Subcutaneous abdominal adipose tissue (tissue), 5 donors: ENCODE results near the gene AK8.

Experiments used
- H3K27ac ChIP-seq: one replicate; pipeline ENCODE4 v1.7.0; 2013; ENCODE audit warnings: low read depth, mild to moderate bottlenecking, inconsistent platforms, low read length, moderate library complexity
- H3K27me3 ChIP-seq, 5 donors: one replicate each; pipeline ENCODE4 v1.7.0; 2013; ENCODE audit warnings: low read length in 5 of 5, inconsistent platforms in 1 of 5; ENCODE audit not compliant: control insufficient read depth in 5 of 5, insufficient read depth in 4 of 5
- H3K36me3 ChIP-seq, 5 donors: one replicate each; pipeline ENCODE4 v1.7.0; 2013; ENCODE audit warnings: low read length in 5 of 5; ENCODE audit not compliant: control insufficient read depth in 5 of 5, insufficient read depth in 5 of 5
- H3K4me1 ChIP-seq, 5 donors: one replicate each; pipeline ENCODE4 v1.7.0; 2013; ENCODE audit warnings: low read length in 5 of 5, mild to moderate bottlenecking in 3 of 5, moderate library complexity in 1 of 5; ENCODE audit not compliant: control insufficient read depth in 5 of 5, insufficient read depth in 5 of 5
- H3K4me3 ChIP-seq, 5 donors: one replicate each; pipeline ENCODE4 v1.7.0; 2013; ENCODE audit warnings: low read length in 5 of 5, low read depth in 1 of 5
- H3K9ac ChIP-seq, 5 donors: one replicate each; pipeline ENCODE4 v1.7.0; 2013; ENCODE audit warnings: low read length in 5 of 5, mild to moderate bottlenecking in 4 of 5, moderate library complexity in 3 of 5
- H3K9me3 ChIP-seq, 5 donors: one replicate each; pipeline ENCODE4 v1.7.0; 2013; ENCODE audit warnings: low read length in 5 of 5; ENCODE audit not compliant: control insufficient read depth in 5 of 5
- donor health status: healthy.
- donor health status: healthy.
- donor health status: healthy.
- donor health status: healthy.
- donor health status: healthy.

Gene AK8

DNA sequence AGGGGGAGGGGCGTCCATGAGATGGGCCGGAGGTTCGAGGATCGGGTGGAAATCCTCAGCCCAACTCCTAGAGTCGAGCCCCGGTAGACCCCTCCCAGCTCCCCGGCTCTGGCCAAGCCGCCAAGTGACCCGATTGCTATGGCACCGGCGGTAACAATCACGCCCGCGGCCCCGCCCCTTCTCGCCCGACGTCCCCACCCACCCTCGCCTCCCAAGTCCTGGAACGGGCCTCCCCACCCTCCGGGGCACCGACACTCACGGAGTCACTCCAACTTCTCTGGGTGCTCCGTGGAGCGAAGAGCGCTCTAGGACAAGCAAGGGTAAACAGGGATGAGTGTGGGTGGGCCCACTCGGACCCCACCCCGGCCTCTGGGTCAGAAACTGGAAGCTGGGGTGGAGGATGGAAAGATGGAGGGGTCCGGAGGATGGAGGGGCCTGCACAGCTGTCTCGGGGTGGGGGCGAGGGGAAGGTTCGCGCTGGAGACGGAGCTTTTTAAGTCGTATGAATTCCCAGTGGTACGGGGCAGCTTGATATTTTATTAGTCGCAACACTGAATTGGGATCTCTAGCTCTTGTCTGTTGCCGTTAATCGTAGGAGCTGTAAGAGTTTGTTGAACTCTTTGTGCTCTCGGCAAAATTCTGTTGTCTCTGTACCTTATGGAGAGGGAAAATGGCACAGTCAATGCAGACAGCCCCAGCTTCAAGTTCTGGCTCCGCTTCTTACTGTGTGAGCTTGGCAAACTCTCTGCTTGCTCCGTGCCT, 792 bp upstream of the AK8 start, which contains the start of gene SPACA9:
TSS of gene SPACA9 (plus strand) at position 204 of the 762 bp plus-strand sequence. CDS start 5,050 bp downstream, outside the sequence.
- peak within 1 kb of the TSS in 4 of 5 donors; percentile 87 to 91 (median 90) for H3K9ac ChIP-seq
- H3K4me1 ChIP-seq = peaks cover 0 to 19% (median 14%) of the 10 kb centered on the region in 5 donors
- no peaks in the 10 kb centered on the region for H3K36me3 ChIP-seq
- H3K27me3 ChIP-seq = no peaks in the 10 kb centered on the region
- H3K4me3 ChIP-seq = peak within 1 kb of the TSS; percentile 84 to 94 (median 91)
- H3K27ac ChIP-seq = peak within 1 kb of the TSS; percentile 71
- no peaks in the 10 kb centered on the region for H3K9me3 ChIP-seq

DNA sequence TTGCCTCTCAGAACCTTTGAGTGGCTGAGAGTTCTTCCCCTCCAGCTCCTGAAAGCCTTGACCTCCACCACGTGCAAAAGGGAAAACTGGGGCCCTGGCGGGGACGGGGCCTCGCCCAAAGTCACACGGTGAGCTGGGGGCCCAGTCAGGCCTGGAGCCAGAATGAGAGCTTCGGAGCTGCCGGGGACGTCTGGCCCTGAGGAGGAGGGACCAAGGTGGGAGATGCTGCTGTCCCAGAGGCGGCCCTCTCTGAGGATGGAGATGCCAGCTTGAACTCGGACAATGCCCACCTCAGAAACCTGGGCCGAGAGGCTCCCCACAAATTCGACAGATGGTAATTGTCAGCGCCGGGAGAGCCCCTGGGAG, 643 bp downstream of the AK8 start:
- Histone ChIP-seq H3K9ac (peak overlapping the region in 4 of 5 donors; percentile 87 to 91 (median 90)), H3K27me3 (no peaks in the 10 kb centered on the region), H3K4me3 (peak overlapping the region in 4 of 5 donors; percentile 90 to 94 (median 92)), H3K9me3 (no peaks in the 10 kb centered on the region), H3K36me3 (no peaks in the 10 kb centered on the region), H3K27ac (no peak overlapping the region), H3K4me1 (peaks cover 0 to 19% (median 14%) of the 10 kb centered on the region in 5 donors)

DNA sequence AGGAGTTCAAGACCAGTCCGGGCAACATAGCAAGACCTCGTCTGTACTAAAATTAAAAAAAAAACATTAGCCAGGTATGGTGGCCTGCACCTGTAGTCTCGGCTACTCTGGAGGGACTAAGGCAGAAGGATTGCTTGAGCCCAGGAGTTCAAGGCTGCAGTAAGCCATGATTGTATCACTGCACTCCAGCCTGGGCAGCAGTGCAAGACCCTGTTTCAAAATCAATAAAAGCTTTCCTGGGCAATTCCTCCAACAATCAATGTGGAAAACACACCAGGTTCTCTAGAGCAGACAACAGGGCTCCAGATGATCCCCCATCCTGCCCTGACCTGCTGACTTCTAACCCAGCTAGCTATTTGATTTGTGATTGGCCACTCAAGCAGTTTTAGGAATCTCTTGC, 1.2 kb downstream of the AK8 start:
- peak overlapping the region in 1 of 5 donors; percentile 30 for H3K9ac ChIP-seq
- H3K4me3 ChIP-seq = no peak overlapping the region
- H3K4me1 ChIP-seq = peaks cover 0 to 19% (median 14%) of the 10 kb centered on the region in 5 donors
- H3K36me3 ChIP-seq = no peaks in the 10 kb centered on the region
- H3K9me3 ChIP-seq = no peaks in the 10 kb centered on the region
- no peak overlapping the region for H3K27ac ChIP-seq
- no peaks in the 10 kb centered on the region for H3K27me3 ChIP-seq

DNA sequence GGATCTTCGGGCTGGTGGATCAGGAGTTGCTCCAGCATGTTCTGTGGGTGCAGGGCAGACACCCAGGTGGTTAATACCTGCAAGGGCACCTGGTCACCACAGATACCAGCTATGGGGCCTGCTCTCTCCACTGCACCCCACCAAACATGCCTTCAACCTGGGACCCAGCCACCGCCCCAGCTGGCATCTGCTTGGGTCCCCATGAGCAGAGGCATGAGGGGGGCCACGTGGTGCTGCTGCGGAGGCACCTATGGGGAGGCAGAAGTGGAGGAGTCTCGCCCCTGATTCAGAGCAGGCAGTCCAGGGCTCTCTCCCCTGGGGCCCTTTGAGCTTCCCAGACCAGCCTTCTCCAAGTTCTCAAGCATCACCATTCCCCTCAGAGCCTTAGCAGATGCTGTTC, 2.9 kb downstream of the AK8 start:
- Histone ChIP-seq H3K9me3 (no peaks in the 10 kb centered on the region), H3K36me3 (no peaks in the 10 kb centered on the region), H3K4me3 (no peak overlapping the region), H3K27ac (no peak overlapping the region), H3K4me1 (peaks cover 0 to 23% (median 19%) of the 10 kb centered on the region in 5 donors), H3K9ac (no peak overlapping the region), H3K27me3 (no peaks in the 10 kb centered on the region)

DNA sequence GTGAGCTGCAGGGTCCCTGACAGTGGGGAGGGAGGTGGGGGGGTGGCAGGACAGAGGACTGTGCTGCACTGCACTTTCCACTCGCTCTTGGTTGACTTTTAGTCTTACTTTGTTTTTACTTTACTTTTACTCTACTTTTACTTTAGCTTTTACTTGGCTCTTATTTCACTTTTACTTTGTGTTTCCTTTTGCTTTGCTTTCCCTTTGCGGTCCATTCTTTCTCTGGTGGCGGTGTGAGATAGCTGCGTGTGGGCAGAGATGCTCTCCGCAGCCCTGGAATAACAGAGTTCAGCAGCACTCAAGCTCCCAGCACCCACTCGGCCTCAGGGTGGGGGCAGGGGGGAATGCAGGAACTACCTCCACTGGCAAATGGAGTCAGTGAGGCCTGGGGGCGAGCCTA, 4.7 kb downstream of the AK8 start:
- H3K4me1 ChIP-seq = peaks cover 0 to 13% (median 13%) of the 10 kb centered on the region in 5 donors
- no peak overlapping the region for H3K4me3 ChIP-seq
- H3K27me3 ChIP-seq = no peaks in the 10 kb centered on the region
- no peak overlapping the region for H3K9ac ChIP-seq
- H3K27ac ChIP-seq = no peak overlapping the region
- no peaks in the 10 kb centered on the region for H3K9me3 ChIP-seq
- no peaks in the 10 kb centered on the region for H3K36me3 ChIP-seq

DNA sequence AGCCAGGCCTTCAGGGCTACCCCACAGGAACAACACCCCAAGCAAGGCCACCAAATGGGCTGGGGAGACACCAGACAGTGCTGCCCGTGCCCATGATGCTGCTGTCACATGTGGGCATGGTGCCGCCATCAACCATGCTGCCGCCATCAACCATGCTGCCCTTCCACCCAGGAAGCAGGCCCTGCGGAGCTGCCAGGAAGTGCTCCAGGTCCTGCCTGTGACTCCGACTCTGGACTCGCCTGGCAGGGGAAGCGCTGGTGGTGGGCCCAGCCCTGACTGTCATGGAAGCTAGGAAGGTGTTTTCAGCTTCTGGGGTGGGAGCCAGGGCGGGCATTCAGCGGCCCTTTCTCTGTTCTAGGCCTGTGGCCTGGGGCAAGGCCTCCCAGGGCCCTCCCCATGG, 8.8 kb downstream of the AK8 start:
- Histone ChIP-seq H3K27ac (no peak overlapping the region), H3K9me3 (no peaks in the 10 kb centered on the region), H3K9ac (no peak overlapping the region), H3K4me1 (peaks cover 0 to 5% (median 4%) of the 10 kb centered on the region in 5 donors), H3K4me3 (no peak overlapping the region), H3K36me3 (no peaks in the 10 kb centered on the region), H3K27me3 (no peaks in the 10 kb centered on the region)

DNA sequence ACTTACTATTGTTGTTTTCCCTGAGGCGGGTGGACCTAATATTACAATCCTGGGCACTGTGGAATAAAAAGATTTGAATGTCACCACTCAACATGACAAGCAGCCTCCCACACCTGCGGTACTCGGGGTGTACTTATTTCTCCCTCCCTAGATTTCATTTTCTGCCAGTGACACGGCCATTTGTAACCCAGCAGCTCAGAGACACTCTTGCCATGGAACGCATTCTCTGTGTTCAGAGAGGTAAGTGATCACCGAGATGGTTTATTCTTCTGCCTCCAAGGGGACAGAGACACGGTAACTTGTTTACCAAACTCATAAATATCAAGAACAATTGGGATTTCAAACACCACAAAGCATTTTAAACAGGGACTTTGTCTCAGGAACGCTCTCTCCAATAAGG, 11.2 kb downstream of the AK8 start:
- Histone ChIP-seq H3K4me3 (no peak overlapping the region), H3K9ac (no peak overlapping the region), H3K4me1 (peaks cover 0 to 5% (median 4%) of the 10 kb centered on the region in 5 donors), H3K27me3 (no peaks in the 10 kb centered on the region), H3K27ac (no peak overlapping the region), H3K36me3 (no peaks in the 10 kb centered on the region), H3K9me3 (no peaks in the 10 kb centered on the region)

DNA sequence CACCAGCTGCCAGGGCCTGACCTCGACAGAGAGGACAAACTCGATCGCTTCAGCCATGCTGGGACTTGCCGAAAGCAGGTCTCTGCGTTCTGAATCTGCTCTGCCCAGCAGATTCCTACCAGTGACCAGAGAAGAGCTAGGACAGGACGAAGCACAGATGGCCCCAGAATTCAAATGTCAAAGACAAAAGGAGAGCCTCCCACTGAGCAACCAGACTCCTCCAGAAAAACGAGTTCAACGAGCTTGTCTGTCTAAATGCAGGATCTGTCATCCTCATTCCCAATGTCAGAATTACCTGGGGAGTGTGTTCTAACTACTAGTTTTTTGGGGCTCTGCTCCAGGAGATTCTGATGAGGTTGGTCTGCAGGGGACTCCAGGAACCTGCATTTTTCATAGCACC, 13.4 kb downstream of the AK8 start:
- Histone ChIP-seq H3K4me3 (no peak overlapping the region), H3K9me3 (no peaks in the 10 kb centered on the region), H3K4me1 (no peaks in the 10 kb centered on the region), H3K27me3 (peaks cover 0 to 6% (median 3%) of the 10 kb centered on the region in 5 donors), H3K36me3 (no peaks in the 10 kb centered on the region), H3K27ac (no peak overlapping the region), H3K9ac (no peak overlapping the region)

DNA sequence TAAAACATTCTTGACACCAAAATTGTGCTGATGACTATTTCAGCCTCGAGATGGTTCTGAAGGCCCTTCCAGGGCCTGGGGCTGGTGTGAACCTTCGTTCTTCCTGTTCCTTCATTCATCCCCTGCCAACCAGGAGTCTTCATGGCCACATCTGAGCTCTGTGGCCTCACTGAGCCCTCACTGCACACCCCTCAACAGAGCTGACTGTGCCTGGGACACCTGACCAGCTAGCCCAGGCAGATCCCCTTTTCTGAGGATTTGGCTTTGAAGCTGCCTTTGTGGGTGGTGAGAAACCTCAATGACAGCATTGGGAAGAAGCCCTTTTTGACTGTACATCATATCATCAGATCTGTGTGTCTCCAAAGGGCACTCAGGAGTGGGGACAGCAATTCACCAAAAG, 13.8 kb downstream of the AK8 start:
- Histone ChIP-seq H3K4me3 (no peak overlapping the region), H3K27ac (no peak overlapping the region), H3K9me3 (no peaks in the 10 kb centered on the region), H3K9ac (no peak overlapping the region), H3K36me3 (no peaks in the 10 kb centered on the region), H3K27me3 (peaks cover 0 to 6% (median 3%) of the 10 kb centered on the region in 5 donors), H3K4me1 (no peaks in the 10 kb centered on the region)

DNA sequence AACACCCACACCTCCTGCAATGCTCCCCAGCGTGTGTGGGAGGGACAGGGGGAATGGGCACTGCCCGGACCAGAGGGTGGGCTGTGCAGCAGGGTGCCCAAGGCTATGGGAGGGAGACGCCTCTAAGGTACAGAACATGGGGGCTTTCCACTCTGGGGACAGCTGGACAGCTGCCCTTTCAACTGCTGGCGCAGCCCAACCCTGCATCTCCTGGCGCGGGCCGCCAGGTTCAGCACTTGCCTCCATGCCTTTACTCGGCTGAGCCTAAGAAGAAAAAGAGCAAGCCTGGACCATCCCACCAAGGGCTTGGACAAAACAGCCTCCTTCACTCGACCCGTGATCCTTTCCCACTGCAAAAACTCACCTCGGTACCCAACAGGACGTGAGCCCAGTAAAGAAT, 15.0 kb downstream of the AK8 start:
- no peaks in the 10 kb centered on the region for H3K36me3 ChIP-seq
- H3K4me1 ChIP-seq = peaks cover 0 to under 1% (median 0%) of the 10 kb centered on the region in 5 donors
- H3K27ac ChIP-seq = no peak overlapping the region

More for the DNA sequence above, 15.0 kb downstream of the AK8 start:
- no peak overlapping the region for H3K4me3 ChIP-seq
- H3K27me3 ChIP-seq = peaks cover 0 to 8% (median 3%) of the 10 kb centered on the region in 5 donors
- H3K9me3 ChIP-seq = no peaks in the 10 kb centered on the region
- H3K9ac ChIP-seq = no peak overlapping the region
